GM12878 (cell line): Measurements from ENCODE around the gene LRRC59. TPM values are rescaled to one million over a fixed set of nuclear protein-coding genes. Genes with fewer than 3 reads are reported as not detected.

Experiments used
- BHLHE40 ChIP-seq, 2 experiments: fragments of 450-650 bp in 1 of 2; IDR thresholded peaks; 2 replicates each; pipeline ENCODE4 v1.6.1; 2011 to 2017; ENCODE audit warnings: low read depth in 2 of 2, borderline replicate concordance in 1 of 2, improper control_type of control experiment in 1 of 2, low read length in 1 of 2, mild to moderate bottlenecking in 1 of 2
- CTCF ChIP-seq, 3 experiments: IDR thresholded peaks in 2 of 3; conservative IDR thresholded peaks in 1 of 3; 2 replicates each; pipeline ENCODE4 v1.5.1; 2011; ENCODE audit warnings: low read depth in 3 of 3, low read length in 3 of 3, mild to moderate bottlenecking in 3 of 3, control low read depth in 2 of 3, moderate library complexity in 2 of 3, inconsistent platforms in 1 of 3, mixed read lengths in 1 of 3; ENCODE audit not compliant: control insufficient read depth in 2 of 3, insufficient read depth in 1 of 3; ENCODE audit errors: extremely low read depth in 1 of 3
- ESRRA ChIP-seq: IDR thresholded peaks from 2 replicates; pipeline ENCODE4 v1.6.1; 2012; ENCODE audit warnings: mild to moderate bottlenecking, low read length, improper control_type of control experiment
- HDAC6 ChIP-seq: fragments of 200-600 bp; sonication (generic); IDR thresholded peaks from one replicate; pipeline ENCODE4 v1.8.0; 2017; ENCODE audit warnings: antibody characterized with exemption; ENCODE audit not compliant: unreplicated experiment
- NBN ChIP-seq: fragments of 450-650 bp; IDR thresholded peaks from 2 replicates; pipeline ENCODE4 v1.6.1; 2016
- NFIC ChIP-seq: IDR thresholded peaks from 2 replicates; pipeline ENCODE4 v1.6.1; 2012; ENCODE audit warnings: low read depth, mild to moderate bottlenecking, inconsistent platforms, low read length, moderate library complexity
- ZZZ3 ChIP-seq: IDR thresholded peaks from 2 replicates; pipeline ENCODE4 v1.6.1; 2011; ENCODE audit warnings: low read depth; ENCODE audit not compliant: control insufficient read depth, insufficient read length
- polyA plus RNA-seq, 11 experiments: library from polyadenylated mRNA; depleted of rRNA in 4 of 11; unstranded in 6 of 11; stranded (reverse) in 5 of 11; fragments of >200 nt; fragmentation: Nextera tagmentation in 4 of 11; fragmentation: Illumina TruSeq in 1 of 11; extraction: Ambion mirVana in 4 of 11; extraction: Trizol in 1 of 11; gene quantifications; 1 replicate in 1 of 11; 2 replicates in 10 of 11; pipeline versions ENCODE4 v1.2.1 to v1.2.3, GENCODE V29; 2011 to 2016; ENCODE audit warnings: inconsistent platforms in 2 of 11, missing spikeins in 2 of 11, low read depth in 1 of 11
- total RNA-seq, 4 experiments: library from RNA; depleted of rRNA in 3 of 4; stranded (reverse); fragments of >200 nt in 3 of 4; fragmentation: Illumina TruSeq in 1 of 4; extraction: Trizol in 1 of 4; gene quantifications; 2 replicates each; pipeline versions ENCODE4 v1.2.1 to v1.2.3, GENCODE V29; 2013 to 2021
- TF ChIP-seq, protein P1 (sequence below): fragments of 150-350 bp; IDR thresholded peaks from 2 replicates; pipeline ENCODE4 v1.6.1; 2014; ENCODE audit warnings: mild to moderate bottlenecking, low read depth, low read length

The LRRC59 gene
- total and polyA plus RNA-seq, 10 of the 15 experiments (the other 5 are each of a cell fraction or from before 2014, with no cell fraction given) = 8.8 to 82.2 (median 63.0) TPM

DNA sequence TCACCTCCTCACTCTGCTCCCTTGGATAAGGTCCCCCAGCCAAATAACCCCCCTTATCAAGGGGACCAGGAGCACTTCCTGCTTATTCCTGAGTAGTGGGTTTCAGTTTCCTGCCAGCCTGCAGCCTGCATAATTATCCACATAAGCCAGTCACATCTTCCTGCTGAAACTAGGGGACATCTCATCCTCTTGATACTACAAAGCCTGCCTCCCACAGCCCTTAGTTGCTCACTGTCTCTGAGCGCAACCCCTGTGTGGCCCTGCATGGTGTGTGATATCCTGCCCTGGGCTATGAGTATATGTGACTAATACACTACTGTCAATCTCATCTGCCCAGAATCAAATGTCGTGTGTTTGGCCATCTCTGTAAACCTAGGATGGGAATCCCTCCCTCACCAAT is 59.4 kb downstream of the LRRC59 start (continued):
- TF ChIP-seq, protein P1, sequence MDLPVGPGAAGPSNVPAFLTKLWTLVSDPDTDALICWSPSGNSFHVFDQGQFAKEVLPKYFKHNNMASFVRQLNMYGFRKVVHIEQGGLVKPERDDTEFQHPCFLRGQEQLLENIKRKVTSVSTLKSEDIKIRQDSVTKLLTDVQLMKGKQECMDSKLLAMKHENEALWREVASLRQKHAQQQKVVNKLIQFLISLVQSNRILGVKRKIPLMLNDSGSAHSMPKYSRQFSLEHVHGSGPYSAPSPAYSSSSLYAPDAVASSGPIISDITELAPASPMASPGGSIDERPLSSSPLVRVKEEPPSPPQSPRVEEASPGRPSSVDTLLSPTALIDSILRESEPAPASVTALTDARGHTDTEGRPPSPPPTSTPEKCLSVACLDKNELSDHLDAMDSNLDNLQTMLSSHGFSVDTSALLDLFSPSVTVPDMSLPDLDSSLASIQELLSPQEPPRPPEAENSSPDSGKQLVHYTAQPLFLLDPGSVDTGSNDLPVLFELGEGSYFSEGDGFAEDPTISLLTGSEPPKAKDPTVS = no peak
- TF ChIP-seq BHLHE40 (IDR thresholded peaks at IDR 0.05; ENCODE audit: borderline replicate concordance in 1 of 2, low read depth in 2 of 2, low read length in 1 of 2) = no peak
- TF ChIP-seq HDAC6 = no peak
- TF ChIP-seq ZZZ3 = no peak
- no peak for TF ChIP-seq ESRRA
- no peak for TF ChIP-seq NBN
- no peak for TF ChIP-seq NFIC
- TF ChIP-seq CTCF (IDR thresholded peaks at IDR 0.05 in 2 of 3, conservative IDR thresholded peaks at IDR 0.05 in 1 of 3; ENCODE audit: control insufficient read depth in 2 of 3, extremely low read depth in 1 of 3, insufficient read depth in 1 of 3, low read depth in 3 of 3, low read length in 3 of 3) = no peak
